NB4 (cell line): ENCODE results near the gene GCLC.

Source experiments
- DNase-seq: peaks from one replicate; pipeline ENCODE4 v3.0.0; 2010; ENCODE audit warnings: low read depth
- H3K4me3 ChIP-seq: one replicate; pipeline ENCODE4 v1.5.1; 2011; ENCODE audit warnings: mild to moderate bottlenecking, low read depth, low read length, moderate library complexity
- MYC ChIP-seq: IDR thresholded peaks from 2 replicates; pipeline ENCODE4 v1.6.1; 2011; ENCODE audit warnings: low read depth, low read length
- POLR2A ChIP-seq: IDR thresholded peaks from 2 replicates; pipeline ENCODE4 v1.6.1; 2011; ENCODE audit warnings: mild to moderate bottlenecking; ENCODE audit not compliant: insufficient read length; ENCODE audit errors: extremely low read depth
- TF ChIP-seq, protein P1 (sequence below): IDR thresholded peaks from one replicate; pipeline ENCODE4 v1.5.1; 2012; ENCODE audit warnings: low read depth, low read length
- TF ChIP-seq, protein P2 (sequence below): IDR thresholded peaks from 2 replicates; pipeline ENCODE4 v1.6.1; 2011; ENCODE audit warnings: low read depth, low read length

GCLC gene

DNA sequence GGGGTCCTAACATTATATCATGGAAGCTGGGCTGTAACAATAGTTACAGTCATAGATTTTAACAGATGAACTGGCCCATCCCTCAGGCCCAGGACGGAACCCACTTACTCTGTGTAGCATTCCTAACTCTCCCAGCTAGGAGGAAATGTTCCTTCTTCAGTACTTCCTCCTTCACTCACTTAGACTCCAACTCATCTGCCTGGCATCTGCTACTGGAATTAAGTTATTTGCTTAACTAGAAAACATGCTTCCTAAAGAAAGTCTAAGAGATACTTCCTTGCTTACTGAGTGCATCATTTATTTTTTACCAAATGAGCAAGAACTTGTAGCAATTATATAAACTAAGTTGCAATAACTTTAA is 20.5 kb downstream of the GCLC start:
- no peak overlapping the region for H3K4me3 ChIP-seq
- DNase-seq = no peak
- TF ChIP-seq MYC = no peak
- TF ChIP-seq, protein P1, sequence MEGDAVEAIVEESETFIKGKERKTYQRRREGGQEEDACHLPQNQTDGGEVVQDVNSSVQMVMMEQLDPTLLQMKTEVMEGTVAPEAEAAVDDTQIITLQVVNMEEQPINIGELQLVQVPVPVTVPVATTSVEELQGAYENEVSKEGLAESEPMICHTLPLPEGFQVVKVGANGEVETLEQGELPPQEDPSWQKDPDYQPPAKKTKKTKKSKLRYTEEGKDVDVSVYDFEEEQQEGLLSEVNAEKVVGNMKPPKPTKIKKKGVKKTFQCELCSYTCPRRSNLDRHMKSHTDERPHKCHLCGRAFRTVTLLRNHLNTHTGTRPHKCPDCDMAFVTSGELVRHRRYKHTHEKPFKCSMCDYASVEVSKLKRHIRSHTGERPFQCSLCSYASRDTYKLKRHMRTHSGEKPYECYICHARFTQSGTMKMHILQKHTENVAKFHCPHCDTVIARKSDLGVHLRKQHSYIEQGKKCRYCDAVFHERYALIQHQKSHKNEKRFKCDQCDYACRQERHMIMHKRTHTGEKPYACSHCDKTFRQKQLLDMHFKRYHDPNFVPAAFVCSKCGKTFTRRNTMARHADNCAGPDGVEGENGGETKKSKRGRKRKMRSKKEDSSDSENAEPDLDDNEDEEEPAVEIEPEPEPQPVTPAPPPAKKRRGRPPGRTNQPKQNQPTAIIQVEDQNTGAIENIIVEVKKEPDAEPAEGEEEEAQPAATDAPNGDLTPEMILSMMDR = no peak
- TF ChIP-seq, protein P2, sequence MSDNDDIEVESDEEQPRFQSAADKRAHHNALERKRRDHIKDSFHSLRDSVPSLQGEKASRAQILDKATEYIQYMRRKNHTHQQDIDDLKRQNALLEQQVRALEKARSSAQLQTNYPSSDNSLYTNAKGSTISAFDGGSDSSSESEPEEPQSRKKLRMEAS = no peak
- no peak for TF ChIP-seq POLR2A

DNA sequence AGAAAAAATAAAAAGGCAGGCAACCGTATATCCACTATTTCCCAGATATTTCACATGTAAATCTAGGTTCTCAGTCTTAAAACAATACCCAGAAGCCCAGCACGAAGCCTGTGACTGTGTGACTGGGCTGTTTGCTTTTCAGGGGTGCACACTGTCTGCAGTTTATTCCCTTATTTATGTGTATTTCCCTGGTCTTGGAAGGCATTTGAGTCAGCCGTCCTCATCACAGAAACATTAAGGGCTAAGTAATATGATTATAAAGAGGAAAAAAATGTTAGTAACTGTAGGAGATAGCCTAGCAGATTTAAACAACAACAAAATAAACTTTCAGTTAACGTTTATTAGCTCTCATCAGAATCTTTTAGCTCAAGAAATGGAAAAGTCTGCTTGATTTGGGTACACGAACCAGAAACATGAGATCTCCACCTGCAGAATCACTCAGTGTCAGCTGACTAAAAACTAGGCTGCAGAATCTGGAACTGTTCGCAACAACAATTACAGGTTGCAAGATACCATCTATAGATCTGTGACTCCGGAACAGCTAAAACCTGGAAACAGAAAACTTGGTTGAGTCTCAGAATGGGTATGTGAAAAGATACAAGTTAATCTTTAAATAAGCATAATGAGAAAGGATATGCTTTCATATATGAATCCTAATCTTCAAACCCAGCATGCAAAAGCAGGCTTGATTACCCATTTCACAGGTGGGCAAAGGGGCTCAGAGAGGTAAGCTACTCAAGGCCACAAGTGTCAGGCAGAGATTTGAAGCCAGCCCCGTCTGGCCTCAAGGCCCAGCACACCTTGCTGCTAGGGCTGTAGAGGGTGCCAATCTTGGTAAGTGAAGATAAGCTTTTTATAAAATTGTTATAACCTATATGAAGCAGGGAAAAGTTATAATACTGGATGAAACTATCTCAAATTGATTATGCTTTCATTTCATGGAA is 21.1 kb downstream of the GCLC start:
- no peak for DNase-seq
- TF ChIP-seq MYC (no peak), POLR2A (no peak)
- TF ChIP-seq, protein P1 = no peak
- TF ChIP-seq, protein P2 = no peak
- no peak overlapping the region for H3K4me3 ChIP-seq

DNA sequence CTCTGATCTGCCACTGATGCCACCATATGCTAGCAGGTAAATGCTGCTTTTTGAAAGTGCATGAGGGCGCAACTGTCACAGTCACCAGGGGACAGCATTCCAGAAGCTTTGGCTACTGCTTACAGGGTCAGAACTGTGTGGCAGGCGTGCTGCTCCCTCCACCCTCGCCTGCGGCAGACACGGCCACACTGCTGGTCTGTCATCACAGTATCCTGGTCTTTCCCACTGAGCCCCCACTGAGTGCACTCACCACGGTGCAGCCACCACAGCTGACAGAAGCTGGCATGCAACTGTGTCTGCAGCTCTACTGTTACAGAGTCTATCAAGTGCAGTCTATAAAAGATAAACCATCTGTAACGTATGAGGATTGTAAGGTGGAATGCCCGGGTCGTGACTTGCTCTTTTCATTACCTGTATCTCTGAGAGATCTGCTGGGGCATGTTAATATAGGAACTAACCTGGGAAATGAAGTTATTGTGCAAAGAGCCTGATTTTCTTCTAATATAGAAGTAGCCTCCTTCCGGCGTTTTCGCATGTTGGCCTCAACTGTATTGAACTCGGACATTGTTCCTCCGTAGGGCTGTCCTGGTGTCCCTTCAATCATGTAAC is 24.5 kb downstream of the GCLC start:
- DNase-seq = no peak
- TF ChIP-seq POLR2A (no peak), MYC (no peak)
- TF ChIP-seq, protein P1 = no peak
- TF ChIP-seq, protein P2 = no peak

DNA sequence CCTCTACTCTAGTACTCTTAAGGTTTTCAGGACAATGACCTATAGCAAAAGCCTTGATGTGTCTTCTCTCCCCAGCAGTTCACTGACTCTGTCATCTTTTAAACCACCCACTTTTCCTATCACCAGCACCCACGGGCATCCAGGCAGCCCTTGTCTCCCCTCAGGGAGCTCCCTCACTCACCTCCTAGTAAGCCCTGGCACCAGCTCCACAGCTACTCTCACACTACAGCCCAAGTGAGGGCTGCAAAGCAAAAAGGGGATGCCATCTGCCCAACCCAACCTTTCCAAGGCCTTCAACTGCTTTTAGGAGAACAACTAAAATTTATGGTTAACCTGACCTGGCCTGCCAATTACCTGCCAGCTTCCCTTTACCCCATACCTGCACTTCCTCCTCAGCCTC is 26.0 kb downstream of the GCLC start:
- DNase-seq = no peak
- TF ChIP-seq MYC = no peak
- TF ChIP-seq, protein P1 = no peak
- TF ChIP-seq POLR2A = no peak
- TF ChIP-seq, protein P2 = no peak
- no peak overlapping the region for H3K4me3 ChIP-seq

More for the DNA sequence above, 24.5 kb downstream of the GCLC start:
- no peak overlapping the region for H3K4me3 ChIP-seq

DNA sequence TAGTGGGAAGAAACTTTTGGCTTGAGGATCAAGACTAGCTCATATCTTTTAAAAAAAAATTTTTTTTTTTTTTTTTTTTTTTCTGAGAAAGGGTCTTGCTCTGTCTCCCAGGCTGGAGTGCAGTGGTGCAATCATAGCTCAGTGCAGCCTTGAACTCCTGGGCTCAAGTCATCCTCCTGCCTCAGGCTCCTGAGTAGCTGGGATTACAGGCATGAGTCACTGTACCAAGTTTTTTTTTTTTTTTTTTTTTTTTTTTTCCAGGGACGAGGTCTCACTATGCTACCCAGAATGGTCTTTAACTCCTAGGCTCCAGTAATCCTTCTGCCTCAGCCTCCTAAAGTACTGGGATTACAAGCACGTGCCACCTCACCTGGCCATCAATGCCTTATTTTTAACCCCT is 27.9 kb downstream of the GCLC start:
- no peak overlapping the region for H3K4me3 ChIP-seq
- DNase-seq = no peak
- TF ChIP-seq MYC = no peak
- TF ChIP-seq, protein P2 = no peak
- no peak for TF ChIP-seq POLR2A
- TF ChIP-seq, protein P1 = no peak
